HG03108 (cell line): ENCODE results near the gene LNP1.
"Not testable (repeated sequence)": the region's sequence is repeated elsewhere in the genome, so short reads cannot be mapped to it uniquely, and the experiment has no call there.

ENCODE experiments used
- ATAC-seq: cut with Tn5 transposase; IDR thresholded peaks from one replicate; pipeline ENCODE4 v1.9.1; 2021; ENCODE audit warnings: moderate library complexity; ENCODE audit not compliant: unreplicated experiment

The LNP1 gene

GRCh38 chr3:100471444-100471843 lies 70.1 kb downstream of the LNP1 start:
- ATAC-seq = no peak

DNA sequence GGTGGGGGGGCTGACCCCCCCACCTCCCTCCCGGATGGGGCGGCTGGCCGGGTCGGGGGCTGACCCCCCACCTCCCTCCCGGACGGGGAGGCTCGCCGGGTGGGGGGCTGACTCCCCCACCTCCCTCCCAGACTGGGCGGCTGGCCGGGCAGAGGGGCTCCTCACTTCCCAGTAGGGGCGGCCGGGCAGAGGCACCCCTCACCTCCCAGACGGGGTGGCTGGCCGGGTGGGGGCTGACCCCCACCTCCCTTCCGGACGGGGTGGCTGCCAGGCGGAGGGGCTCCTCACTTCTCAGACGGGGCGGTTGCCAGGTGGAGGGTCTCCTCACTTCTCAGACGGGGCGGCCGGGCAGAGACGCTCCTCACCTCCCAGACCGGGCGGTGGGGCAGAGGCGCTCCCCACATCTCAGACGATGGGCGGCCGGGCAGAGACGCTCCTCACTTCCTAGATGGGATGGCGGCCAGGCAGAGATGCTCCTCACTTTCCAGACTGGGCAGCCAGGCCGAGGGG lies 76.6 kb downstream of the LNP1 start:
- ATAC-seq = not testable (repeated sequence)

- ATAC-seq = not testable (repeated sequence)
Measured at GRCh38 chr3:100478521-100478920, 77.2 kb downstream of the LNP1 start.

DNA sequence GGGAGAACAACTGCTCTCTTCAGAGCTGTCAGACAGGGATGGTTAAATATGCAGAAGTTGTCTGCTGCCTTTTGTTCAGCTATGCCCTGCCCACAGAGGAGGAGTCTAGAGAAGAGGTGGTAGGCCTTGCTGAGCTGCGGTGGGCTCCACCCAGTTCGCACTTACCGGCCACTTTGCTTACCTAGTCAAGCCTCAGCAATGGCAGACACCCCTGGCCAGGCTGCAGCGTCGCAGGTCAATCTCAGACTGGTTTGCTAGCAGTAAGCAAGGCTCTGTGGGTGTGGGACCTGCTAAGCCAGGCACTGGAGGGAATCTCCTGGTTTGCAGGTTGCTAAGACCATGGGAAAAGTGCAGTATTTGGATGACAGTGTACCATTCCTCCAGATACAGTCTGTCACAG lies 78.7 kb downstream of the LNP1 start:
- ATAC-seq = no peak

DNA sequence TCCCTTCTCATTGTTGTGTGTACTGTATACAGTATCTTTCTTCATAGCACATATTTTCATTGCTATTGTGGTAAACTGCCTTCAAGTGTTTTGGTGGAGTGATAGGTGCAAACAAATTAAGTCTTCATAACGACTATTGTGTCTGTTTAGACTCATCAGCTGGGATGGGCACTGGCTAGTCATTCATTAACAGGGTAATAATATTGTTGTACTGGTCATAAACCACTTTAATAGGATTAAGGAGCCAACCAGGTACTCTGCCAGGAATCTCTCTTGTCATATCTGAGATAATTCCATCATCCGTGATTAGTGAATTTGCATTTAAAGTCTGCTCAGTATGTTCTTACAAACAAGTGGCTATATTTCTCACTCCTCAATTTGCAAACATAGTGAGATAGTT lies 80.8 kb downstream of the LNP1 start:
- no peak for ATAC-seq

DNA sequence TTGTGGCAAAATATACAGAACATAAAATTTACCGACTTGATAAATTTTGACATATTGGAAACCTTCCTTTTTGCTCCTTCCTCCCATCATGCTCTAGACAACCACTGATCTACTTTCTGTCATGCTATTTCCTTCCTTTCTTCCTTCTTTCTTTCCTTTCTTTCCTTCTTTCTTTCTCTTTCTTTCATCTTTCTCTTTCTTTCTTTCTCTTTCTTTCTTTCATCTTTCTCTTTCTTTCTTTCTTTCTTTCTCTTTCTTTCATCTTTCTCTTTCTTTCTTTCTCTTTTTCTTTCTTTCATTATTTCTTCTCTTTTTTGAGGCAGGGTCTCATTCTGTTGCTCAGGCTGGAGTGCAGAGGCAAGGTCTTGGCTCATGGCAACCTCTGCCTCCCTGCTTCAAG lies 82.2 kb downstream of the LNP1 start:
- no peak for ATAC-seq

DNA sequence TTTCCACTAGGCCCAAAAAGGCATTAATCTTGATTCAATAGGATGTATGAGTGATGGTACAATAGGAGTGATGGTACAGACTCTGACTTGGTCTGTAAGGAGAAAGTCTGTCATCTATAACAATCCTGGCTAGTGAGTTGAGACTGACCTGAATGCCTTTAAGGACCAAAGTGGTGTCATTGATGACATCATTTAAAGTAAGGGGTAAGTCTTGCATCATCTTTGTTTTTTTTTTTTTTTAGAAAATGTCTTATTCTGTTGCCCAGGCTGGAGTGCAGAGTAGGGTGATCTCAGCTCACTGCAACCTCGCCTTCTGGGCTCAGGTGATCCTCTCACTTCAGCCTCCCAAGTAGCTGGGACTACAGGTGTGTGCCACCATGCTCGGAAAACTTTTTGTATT lies 85.5 kb downstream of the LNP1 start:
- no peak for ATAC-seq

GRCh38 chr3:100489118-100489517 lies 87.8 kb downstream of the LNP1 start:
- ATAC-seq = no peak

- ATAC-seq = peak; percentile 96
Measured at GRCh38 chr3:100492059-100493006, 91.0 kb downstream of the LNP1 start, which contains the start of gene TMEM45A. Gene TMEM45A, plus strand, starts transcription at chr3:100492619. Its CDS starts 62,593 bp downstream, at chr3:100555212.

- peak; percentile 46 for ATAC-seq
Measured at GRCh38 chr3:100496711-100497261, 95.4 kb downstream of the LNP1 start.

GRCh38 chr3:100499651-100500050 lies 98.3 kb downstream of the LNP1 start:
- no peak for ATAC-seq

DNA sequence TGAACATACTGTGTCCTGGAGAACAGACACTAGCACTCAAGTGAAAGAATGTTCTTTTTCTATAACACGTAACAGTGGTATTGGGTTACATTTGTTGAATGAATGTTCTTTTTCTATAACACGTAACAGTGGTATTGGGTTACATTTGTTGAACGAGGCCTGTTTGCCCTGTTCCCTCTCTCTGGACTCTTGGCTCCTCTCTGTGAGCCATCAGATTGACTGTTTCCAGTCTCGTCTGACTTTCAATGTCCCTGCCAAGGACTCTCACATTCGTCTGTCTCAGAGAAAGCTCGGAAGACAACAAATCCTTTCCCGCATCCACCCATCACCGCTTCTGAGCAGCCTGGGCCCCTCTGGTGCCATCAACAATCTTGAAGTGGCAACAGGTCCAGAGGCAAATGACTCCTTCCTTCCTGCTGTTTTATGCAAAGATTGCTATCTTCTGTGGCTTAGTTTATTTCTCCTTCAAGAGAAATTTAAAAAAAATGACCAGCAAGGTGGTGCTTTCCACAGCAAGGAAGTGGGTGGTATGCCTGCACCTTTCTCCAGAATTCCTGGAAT lies 99.1 kb downstream of the LNP1 start:
- no peak for ATAC-seq

GRCh38 chr3:100503448-100503847 lies 102.1 kb downstream of the LNP1 start:
- no peak for ATAC-seq
